ENCODE results near the gene MCM6.
"Not testable (repeated sequence)": the region's sequence is repeated elsewhere in the genome, so short reads cannot be mapped to it uniquely, and the experiment has no call there.

MCM6 gene

GRCh38 chr2:135817466-135817865 lies 58.8 kb downstream of the MCM6 start:
- H3K27ac ChIP-seq (ENCODE audit: low read depth, low read length): no peak overlapping the region
- TF ChIP-seq CTCF (IDR thresholded peaks at IDR 0.05; ENCODE audit: insufficient read depth, low read length, poor library complexity, severe bottlenecking): no peak
- H3K79me2 ChIP-seq (ENCODE audit: insufficient read depth, low read length): no peaks in the 10 kb centered on the region
- H3K9ac ChIP-seq (ENCODE audit: low read length): no peak overlapping the region
- no peaks in the 10 kb centered on the region for H4K20me1 ChIP-seq (ENCODE audit: low read depth, low read length)
- H3K27me3 ChIP-seq (ENCODE audit: low read length): no peaks in the 10 kb centered on the region
- no peaks in the 10 kb centered on the region for H3K9me3 ChIP-seq (ENCODE audit: insufficient read depth, low read length)
- no peaks in the 10 kb centered on the region for H3K9me2 ChIP-seq (replicated peaks; ENCODE audit: insufficient read depth, low read length)
- no peak overlapping the region for H3K4me2 ChIP-seq (ENCODE audit: low read depth, low read length, poor library complexity, severe bottlenecking)
- H3K4me3 ChIP-seq (ENCODE audit: insufficient read depth, low read length, poor library complexity, severe bottlenecking): no peak overlapping the region
- H2AFZ ChIP-seq (ENCODE audit: low read depth, low read length, severe bottlenecking): no peak overlapping the region
- no peaks in the 10 kb centered on the region for H3K36me3 ChIP-seq (ENCODE audit: low read length)
- H3F3A ChIP-seq (ENCODE audit: insufficient read depth): no peaks in the 10 kb centered on the region

GRCh38 chr2:135815269-135815668 lies 61.0 kb downstream of the MCM6 start:
- H3F3A ChIP-seq (ENCODE audit: insufficient read depth): no peaks in the 10 kb centered on the region
- H3K79me2 ChIP-seq (ENCODE audit: insufficient read depth, low read length): no peaks in the 10 kb centered on the region
- H3K9me3 ChIP-seq (ENCODE audit: insufficient read depth, low read length): no peaks in the 10 kb centered on the region

GRCh38 chr2:135812907-135813511 lies 63.2 kb downstream of the MCM6 start:
- Histone ChIP-seq H3K27ac (ENCODE audit: low read depth, low read length) (no peak overlapping the region), H3K4me2 (ENCODE audit: low read depth, low read length, poor library complexity, severe bottlenecking) (no peak overlapping the region), H3K9me3 (ENCODE audit: insufficient read depth, low read length) (no peaks in the 10 kb centered on the region), H3F3A (ENCODE audit: insufficient read depth) (no peaks in the 10 kb centered on the region), H4K20me1 (ENCODE audit: low read depth, low read length) (no peaks in the 10 kb centered on the region), H3K9ac (ENCODE audit: low read length) (no peak overlapping the region), H3K9me2 (replicated peaks; ENCODE audit: insufficient read depth, low read length) (no peaks in the 10 kb centered on the region), H3K4me3 (ENCODE audit: insufficient read depth, low read length, poor library complexity, severe bottlenecking) (no peak overlapping the region), H3K79me2 (ENCODE audit: insufficient read depth, low read length) (no peaks in the 10 kb centered on the region), H3K27me3 (ENCODE audit: low read length) (no peaks in the 10 kb centered on the region), H2AFZ (ENCODE audit: low read depth, low read length, severe bottlenecking) (no peak overlapping the region), H3K36me3 (ENCODE audit: low read length) (no peaks in the 10 kb centered on the region)
- TF ChIP-seq CTCF (IDR thresholded peaks at IDR 0.05; ENCODE audit: insufficient read depth, low read length, poor library complexity, severe bottlenecking) (no peak), EZH2phosphoT487 (conservative IDR thresholded peaks at IDR 0.05; ENCODE audit: low read length) (no peak)

More at GRCh38 chr2:135815269-135815668, 61.0 kb downstream of the MCM6 start:
- Histone ChIP-seq H3K9ac (ENCODE audit: low read length) (no peak overlapping the region), H3K4me2 (ENCODE audit: low read depth, low read length, poor library complexity, severe bottlenecking) (no peak overlapping the region), H3K27me3 (ENCODE audit: low read length) (no peaks in the 10 kb centered on the region), H3K9me2 (replicated peaks; ENCODE audit: insufficient read depth, low read length) (no peaks in the 10 kb centered on the region), H2AFZ (ENCODE audit: low read depth, low read length, severe bottlenecking) (no peak overlapping the region), H3K27ac (ENCODE audit: low read depth, low read length) (no peak overlapping the region), H3K36me3 (ENCODE audit: low read length) (no peaks in the 10 kb centered on the region), H3K4me3 (ENCODE audit: insufficient read depth, low read length, poor library complexity, severe bottlenecking) (no peak overlapping the region), H4K20me1 (ENCODE audit: low read depth, low read length) (no peaks in the 10 kb centered on the region)
- TF ChIP-seq EZH2phosphoT487 (conservative IDR thresholded peaks at IDR 0.05; ENCODE audit: low read length) (no peak), CTCF (IDR thresholded peaks at IDR 0.05; ENCODE audit: insufficient read depth, low read length, poor library complexity, severe bottlenecking) (no peak)

- not testable (repeated sequence) for H3K27ac ChIP-seq (ENCODE audit: low read depth, low read length); H3K27me3 ChIP-seq (ENCODE audit: low read length); H3K9me3 ChIP-seq (ENCODE audit: insufficient read depth, low read length); H3K9ac ChIP-seq (ENCODE audit: low read length); H3K36me3 ChIP-seq (ENCODE audit: low read length); H4K20me1 ChIP-seq (ENCODE audit: low read depth, low read length); H2AFZ ChIP-seq (ENCODE audit: low read depth, low read length, severe bottlenecking); H3F3A ChIP-seq (ENCODE audit: insufficient read depth); H3K9me2 ChIP-seq (replicated peaks; ENCODE audit: insufficient read depth, low read length); H3K79me2 ChIP-seq (ENCODE audit: insufficient read depth, low read length); H3K4me3 ChIP-seq (ENCODE audit: insufficient read depth, low read length, poor library complexity, severe bottlenecking); H3K4me2 ChIP-seq (ENCODE audit: low read depth, low read length, poor library complexity, severe bottlenecking)
These were observed 68.4 kb downstream of the MCM6 start for GRCh38 chr2:135807874-135808273.

Data from SU-DHL-6 (cell line).